UCSD-AML1 (cell line): ENCODE data around the gene MED29.
A peak's percentile ranks its signal among the peaks of the same experiment; 100 is the strongest.

Source experiments
- DNase-seq: peaks from one replicate; lab custom pipeline; 2025; ENCODE audit not compliant: unreplicated experiment; lab: John Stamatoyannopoulos, UW

The MED29 gene

DNA sequence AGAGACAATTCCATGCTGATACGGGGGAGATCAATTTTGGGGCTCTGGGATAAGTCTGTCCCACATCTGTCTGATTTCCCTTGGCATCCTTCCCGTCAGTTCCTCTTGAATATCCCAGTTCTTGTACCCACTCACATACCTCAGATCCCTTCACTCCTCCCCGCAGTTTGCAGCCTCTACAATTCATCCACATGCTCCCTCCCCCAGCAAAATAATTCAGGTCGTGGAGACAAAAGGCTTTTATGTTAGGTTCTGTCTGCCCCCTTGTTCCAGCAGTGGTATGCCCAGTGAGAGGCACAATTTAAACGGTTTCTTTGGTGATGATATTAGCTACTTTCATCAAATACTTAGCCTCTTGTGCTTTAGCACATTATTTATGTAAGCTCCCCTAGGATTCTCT, 35.0 kb downstream of the MED29 start:
- DNase-seq = no peak

DNA sequence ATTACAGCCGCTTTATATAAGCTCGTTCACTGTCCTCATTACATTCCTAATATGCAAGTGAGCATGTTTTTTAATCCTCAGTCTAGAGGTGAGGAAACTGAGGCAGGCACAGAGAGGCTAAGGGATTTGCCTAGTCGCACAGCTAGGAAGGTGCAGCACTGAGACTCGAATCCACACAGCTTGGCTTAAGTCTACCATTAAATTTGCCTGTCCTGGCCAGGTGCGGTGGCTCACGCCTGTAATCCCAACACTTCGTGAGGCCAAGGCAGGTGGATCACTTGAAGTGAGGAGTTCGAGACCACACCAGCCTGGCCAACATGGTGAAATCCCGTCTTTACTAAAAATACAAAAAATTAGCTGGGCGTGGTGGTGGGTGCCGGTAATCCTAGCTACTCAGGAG, 36.5 kb downstream of the MED29 start:
- DNase-seq = no peak

DNA sequence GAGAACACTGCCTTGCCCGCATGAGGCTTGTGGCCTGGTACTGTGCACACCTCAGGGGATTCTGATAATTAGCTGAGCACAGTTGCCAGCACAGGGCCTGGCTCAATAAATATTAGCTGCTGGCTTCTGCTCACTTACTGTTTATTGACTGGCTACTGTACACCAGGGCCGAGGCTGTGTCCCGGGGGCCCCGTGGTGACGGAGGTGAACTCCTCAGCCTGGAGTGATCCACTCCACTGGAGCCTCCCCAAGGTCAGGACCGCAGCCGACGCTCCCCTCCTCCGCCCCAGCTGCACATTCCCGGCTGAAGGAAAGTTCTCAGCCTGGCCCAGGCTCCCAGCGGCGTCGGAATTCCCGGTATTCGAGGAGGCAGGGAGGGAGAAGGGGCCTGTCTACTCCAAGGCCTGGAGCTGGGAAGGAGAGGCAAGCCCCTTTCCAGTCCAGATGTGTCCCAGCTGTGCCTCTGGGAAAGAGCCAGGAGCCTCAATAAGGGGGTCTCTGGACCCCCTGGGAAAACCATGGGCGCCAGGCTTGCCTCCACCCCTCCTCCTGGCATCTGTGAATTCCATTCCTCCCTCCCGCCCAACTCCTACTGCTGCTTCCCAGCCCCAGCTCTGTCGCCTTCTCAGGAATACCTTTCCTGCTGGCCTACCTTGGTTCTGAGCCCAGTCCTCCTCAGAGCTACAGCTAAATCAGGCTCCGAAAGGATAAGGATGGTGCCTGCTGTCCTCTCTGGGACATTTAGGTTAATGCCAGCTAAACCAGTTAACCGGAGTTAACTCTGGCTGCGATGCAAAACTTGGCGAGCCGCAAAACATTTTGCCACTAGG, 37.3 kb downstream of the MED29 start:
- no peak for DNase-seq

DNA sequence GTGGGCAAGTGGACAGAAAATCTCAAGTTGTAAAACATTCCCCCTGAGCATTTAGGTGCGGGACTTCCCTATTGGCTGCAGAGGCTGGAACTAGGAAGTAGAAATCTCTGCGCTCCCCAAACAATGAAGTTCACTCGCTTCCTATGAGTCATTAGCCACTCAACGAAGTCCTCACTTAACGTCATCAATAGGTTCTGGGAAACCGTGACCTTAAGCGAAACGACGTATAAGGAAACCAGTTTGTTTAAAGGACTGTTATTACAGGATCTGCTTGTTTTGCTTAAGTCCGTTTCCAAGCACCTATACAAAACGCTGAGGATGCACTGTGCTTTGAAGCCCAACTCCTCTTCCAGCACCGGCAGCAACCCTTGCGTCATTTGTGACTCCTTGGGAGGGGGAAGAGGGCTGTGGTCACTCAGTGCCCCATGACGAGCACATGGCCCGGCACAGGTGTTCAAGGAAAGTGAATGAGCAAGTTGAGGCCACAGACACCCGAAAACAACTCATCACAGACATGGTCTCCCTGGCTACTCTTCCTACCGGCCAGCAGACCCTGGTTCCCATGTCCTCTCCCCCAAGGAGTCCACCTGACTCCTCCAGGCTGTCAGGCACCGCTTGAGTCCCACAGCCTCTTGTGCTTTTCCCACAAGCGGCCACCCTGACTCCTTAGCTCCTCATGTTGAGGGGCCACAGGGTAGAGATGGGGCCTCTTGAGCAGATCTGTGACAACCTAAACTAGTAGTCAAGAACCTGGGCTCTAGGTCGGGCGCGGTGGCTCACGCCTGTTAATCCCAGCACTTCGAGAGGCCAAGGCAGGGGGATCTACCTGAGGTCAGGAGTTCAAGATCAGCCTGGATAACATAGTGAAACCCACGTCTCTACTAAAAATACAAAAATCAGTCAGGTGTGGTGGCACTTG, 39.8 kb downstream of the MED29 start:
- peak; percentile 45 for DNase-seq

DNA sequence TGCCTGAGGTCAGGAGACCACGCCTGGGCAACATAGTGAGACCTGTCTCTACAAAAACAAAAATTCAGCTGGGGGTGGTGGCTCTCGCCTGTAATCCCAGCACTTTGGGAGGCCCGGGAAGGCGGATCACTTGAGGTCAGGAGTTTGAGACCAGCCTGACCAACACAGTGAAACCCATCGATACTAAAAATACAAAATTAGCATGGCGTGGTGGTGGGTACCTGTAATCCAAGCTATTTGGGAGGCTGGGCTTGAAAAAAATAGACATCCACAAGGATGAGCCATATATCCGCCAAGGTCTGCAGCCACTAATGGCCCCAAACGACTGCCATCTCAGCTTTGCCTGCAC, 41.5 kb downstream of the MED29 start:
- DNase-seq = no peak

DNA sequence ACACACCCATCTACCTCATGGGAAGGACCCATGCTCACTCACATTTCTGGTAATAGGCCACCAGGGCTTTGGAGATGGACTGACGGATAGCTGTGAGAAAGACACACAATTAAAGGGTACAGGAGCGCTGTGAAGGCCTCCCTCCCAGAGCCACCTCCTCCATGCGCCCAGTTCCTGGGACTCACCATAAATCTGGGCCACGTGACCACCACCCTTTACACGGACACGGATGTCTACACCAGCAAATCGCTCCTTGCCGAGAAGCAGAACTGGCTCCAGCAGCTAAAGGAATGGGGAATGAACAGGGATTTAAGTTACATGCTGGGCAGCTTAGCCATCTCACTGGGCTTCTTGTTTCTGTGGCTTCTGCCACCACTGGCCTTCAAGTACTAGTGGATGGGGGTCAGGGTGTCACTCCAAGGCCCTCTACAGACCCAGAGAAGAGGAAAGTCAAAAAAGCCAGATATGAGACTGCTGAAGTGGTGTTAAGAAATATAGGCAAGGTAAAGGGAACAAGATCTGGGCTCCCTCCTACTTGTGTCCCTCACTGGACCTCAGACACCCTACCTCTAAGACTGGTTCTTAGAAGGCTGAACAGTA, 42.4 kb downstream of the MED29 start:
- DNase-seq = no peak

DNA sequence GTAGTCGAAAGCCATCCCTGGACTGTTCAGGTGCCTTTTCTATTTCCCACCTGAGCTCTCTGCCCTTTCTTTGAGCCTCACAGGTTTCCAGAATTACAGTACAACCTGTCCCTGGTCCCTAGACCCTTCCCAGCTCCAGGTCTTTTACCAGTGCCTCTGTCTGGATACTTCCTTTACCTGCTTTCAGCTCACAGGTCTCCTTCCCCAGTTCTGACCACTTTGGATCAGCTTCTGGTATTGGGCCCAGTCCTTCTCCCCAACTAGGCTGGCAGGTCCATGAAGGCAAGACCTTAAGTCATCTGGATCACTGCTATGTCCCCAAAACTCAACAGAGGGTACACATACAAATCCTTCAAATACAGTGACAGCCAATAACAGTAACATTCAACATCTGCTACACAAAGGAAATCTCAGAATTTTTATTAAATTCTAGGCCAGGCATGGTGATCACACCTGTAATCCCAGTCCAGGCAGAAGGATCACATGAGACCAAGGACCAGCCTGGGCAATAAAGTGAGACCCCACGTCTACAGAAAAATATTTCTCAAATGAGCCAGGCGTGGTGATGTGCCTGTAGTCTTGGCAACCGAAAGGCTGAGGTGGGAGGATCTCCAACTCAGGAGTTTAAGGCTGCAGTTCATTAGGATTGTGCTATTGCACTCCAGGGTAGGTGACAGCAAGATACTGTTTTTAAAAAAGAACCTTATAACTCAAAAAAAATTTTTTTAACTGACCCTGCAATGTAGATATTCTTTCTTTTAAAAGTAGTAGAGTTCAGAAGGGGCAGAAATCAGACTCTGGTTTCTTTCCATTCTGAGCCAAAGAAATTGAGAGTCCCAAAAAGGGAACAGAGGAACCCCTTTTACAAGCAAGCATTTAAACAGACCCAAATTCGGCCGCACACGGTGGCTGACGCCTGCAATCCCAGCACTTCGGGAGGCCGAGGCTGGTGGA, 43.2 kb downstream of the MED29 start:
- DNase-seq = no peak

DNA sequence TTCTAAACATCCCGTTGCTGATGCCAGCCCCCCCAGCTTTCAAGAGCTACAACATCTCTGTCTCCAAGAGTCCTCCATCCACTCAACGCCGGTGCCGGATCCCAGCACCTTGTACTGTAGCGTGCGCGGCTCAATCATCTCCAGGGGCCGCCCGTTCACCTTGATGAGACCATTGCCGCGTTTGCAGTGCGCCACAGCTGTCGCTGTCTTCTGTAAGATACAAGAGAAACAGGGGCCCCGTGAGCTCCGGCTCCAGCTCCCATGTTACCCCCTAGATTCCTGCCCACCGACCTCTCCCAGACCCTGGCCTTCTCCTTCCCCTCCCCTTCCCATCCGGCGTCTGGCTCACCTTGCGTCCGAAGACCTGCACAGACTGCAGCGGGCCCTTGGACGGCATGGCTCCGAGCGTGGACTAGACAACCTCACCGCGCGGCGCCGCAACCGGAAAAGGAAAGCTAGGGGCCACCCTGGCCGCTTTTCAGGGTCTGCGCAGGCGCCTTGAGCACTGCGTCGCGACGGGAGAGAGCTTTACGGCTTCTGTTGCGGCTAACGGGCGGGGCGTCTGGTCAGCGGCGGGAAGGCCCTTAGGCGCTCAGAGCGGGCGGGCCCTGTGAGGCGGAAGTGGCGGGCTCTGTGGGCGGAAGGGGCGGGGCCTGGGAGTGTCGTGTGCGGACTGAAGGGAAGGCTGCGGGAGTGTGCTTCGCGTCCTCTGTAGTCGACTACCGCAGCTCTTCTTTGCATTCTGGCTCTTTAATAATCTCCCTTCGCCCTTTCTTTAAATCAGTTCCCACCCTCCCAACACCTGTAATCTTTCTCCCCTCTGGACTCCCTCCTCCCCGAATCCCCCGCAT, 44.5 kb downstream of the MED29 start, which contains the start of gene RPS16:
Gene RPS16, minus strand, starts transcription at position 451 of the 851 bp plus-strand sequence. Its CDS starts 54 bp downstream, at position 397.
- peak; percentile 100 for DNase-seq

DNA sequence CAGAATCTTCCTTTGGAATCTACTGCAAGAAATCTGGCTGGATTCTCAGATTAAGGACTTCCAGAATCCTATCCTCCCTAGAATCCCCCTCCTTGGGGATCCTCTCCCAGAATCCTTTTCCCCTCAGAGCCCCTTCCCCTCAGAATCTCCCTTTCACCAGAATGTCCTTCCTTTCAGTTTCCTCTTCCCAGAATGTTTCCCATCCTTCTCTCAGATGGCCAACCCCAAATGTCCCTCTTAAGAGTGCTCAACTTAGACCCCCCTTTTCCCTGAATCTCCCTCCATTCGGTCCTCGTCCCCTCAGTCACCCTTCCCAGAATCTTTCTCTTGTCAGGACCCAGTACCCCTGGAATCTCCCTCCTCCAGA, 45.2 kb downstream of the MED29 start:
- no peak for DNase-seq

DNA sequence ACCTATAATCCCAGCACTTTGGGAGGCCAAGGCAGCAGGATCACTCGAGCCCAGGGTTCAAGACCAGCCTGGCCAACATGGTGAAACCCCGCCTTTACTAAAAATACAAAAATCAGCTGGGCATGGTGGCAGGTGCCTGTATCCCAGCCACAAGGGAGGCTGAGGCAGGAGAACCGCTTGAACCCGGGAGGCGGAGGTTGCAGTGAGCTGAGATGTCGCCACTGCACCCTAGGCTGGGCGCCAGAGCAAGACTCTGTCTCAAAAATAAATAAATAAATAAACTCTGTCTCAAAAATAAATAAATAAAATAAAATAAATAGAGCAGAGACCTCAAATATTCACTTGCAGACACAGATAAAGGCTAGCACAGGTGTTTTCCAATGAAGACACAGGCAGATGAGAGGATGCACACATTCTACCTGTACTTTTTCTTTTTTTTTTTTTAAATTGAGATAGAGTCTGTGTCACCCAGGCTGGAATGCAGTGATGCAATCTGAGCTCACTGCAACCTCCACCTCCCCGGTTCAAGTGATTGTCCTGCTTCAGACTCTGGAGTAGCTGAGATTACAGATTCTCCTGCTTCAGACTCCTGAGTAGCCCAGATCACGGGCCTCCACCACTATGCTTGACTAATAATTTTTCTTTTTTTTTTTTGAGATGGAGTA, 47.2 kb downstream of the MED29 start:
- no peak for DNase-seq

DNA sequence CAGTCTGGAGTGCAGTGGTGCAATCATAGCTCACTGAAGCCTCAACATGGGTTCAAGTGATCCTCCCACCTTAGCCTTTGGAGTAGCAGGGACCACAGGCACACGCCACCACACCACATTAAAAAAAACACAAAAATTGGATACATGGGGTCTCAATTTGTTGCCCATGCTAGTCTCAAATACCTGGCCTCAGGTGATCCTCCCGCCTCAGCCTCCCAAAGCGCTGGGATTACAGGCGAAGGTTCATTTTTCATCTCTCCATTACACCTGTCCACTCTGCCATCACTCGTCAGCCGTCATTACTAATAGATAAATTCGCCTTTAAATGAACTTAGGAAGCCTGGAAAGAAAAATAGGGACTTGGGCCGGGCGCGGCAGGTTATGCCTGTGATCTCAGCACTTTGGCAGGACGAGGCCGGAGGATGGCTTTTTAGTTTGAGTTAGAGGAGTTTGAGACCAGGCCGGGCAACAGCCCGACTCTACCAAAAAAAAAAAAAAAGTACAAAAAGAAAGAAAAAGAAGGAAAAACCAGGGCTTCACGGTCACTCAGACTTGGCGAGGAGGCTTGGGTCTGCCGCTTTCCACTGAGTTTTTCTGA, 53.5 kb downstream of the MED29 start:
- no peak for DNase-seq

DNA sequence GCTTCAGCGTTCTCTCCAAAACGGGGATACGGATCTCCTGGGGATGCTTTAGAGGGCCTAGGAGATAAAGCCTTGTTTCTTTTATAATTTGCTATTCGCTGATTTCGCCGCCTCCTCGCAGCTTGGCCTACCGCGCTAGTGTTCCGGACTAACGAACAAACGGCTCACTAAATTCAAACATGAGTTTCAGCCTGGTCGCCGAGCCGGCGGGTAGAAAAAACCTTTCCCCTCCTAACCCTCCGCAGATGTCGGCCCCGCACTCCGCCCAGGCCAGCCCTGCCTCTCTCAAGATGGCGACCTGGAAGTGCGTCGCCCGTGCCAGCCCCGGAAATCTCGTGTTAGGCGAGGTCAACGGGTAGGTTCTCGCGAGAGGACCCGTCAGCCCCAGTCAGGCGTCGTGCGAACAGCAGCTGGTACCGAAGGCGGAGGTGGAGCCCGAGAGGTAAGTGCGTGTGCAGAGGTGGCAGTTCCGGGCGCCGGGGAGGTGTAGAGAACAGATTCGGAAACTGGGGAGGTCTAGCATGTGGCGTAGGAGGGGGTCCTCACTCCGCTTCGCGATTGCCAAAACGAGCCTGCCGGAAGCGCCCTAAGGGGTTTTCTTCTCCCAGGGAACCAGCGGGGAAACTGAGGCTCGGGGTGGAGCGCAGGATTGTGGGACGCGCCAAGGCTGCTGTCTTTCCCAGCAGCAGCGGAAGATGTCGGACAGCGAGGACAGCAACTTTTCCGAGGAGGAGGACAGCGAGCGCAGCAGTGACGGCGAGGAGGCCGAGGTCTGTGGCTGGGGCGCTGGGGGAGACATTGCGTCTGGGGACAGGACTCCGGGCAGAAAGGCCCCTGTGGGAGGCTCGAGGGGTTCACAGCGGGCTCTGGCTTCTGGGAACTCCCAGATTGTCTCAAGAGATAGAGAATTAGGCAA, 54.3 kb downstream of the MED29 start, which contains the start of gene SUPT5H:
Gene SUPT5H, plus strand, starts transcription at position 387 of the 916 bp plus-strand sequence. Its CDS starts 309 bp downstream, at position 696.
- peak; percentile 95 for DNase-seq

DNA sequence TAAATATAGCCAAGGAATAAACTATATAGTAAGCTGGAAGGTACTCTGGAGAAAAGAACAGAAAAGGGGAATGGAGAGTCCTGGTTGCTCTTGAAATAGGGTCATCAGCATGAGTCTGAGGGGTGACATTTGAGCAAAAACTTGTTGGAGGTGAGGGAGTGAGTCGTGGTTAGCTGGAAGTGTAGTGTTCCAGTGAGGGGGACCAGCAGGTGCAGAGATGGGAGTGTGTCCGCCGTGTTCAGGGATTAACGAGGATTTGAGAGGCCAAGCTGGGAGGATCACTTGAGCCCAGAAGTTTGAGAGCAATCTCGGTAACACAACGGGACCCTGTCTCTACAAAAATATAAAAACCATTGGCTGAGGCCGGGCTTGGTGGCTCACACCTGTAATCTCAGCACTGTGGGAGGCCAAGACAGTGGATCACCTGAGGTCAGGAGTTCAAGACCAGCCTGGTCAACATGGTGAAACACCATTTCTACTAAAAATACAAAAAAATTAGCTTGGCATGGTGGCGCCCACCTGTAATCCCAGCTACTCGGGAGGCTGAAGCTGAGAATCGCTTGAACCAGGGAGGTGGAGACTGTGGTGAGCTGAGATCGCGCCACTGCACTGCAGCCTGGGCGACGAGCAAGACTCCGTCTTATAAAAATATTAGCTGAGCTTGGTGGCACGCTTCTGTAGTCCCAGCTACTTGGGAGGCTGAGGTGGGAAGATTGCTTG, 55.3 kb downstream of the MED29 start:
- DNase-seq = no peak

DNA sequence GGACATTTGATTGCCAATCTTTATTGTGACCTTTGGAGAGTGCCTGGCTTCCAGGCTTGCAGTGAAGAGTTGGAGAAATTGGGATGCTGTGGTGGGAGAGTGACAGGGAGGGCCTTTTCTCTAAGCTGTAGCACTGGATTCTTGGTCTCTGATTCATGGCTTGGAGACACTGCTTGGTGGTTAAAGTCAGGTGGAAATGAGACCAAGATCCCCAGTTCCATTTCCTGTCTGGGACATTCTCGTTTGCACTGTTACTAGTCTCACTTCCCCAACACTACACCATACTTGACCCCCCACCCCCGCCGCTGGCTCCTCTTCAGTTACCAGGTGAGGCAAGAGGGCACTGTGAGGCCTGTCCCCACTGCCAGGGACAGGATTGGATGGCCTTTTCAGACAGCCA, 57.1 kb downstream of the MED29 start:
- no peak for DNase-seq

DNA sequence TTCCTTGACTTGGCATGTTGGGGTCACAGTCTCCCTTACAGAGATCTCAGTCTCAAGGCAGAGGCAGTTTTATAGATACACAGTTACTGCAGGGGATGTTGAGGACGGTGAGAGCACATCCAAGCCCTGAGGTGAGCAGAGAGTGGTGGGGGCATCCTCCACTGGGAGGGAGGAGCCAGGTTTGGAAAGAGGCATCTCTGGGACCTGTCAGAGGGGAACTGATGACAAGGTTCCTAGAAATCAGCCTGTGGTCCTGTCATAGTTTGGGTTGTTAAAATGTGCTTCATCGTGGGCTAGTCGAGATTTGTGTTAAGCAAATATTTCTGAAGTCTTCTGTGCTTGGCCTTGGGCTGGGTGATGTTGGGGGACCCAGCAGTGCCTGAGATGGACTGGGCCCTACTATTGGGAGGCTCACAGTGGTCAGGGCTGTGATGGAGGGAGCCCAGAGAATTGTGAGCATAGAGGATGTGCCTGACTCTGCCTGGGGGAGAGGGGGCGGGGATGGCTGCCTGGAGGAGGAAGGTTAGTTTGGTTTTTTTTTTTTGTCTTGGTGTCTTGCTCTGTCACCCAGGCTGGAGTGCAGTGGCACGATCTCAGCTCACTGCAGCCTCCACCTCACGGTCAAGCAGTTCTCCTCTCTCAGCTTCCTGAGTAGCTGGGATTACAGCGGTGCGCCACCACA, 58.1 kb downstream of the MED29 start:
- DNase-seq = no peak
